ENCODE results near the gene SLC44A5. TPM values are rescaled to one million over a fixed set of nuclear protein-coding genes. Genes with fewer than 3 reads are reported as not detected.
"Not testable (repeated sequence)": the region's sequence is repeated elsewhere in the genome, so short reads cannot be mapped to it uniquely, and the experiment has no call there.

Gene SLC44A5
- polyA plus RNA-seq, 3 donors: not detected

DNA sequence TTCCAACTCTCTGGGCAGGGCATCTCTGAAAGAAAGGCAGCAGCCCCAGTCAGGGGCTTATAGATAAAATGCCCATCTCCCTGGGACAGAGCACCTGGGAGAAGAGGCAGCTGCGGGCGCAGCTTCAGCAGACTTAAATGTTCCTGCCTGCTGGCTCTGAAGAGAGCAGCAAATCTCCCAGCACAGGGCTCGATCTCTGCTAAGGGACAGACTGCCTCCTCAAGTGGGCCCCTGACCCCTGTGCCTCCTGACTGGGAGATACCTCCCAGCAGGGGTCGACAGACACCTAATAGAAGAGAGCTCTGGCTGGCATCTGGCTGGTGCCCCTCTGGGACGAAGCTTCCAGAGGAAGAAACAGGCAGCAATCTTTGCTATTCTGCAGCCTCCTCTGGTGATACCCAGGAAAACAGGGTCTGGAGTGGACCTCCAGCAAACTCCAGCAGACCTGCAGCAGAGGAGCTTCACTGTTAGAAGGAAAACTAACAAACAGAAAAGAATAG, 207.7 kb downstream of the SLC44A5 start:
- H3K36me3 ChIP-seq (replicated peaks in 1 of 2; ENCODE audit: control insufficient read depth in 1 of 2, insufficient read depth in 2 of 2, low read length in 2 of 2); H3K36me3 Mint-ChIP-seq; H3K4me3 ChIP-seq (replicated peaks in 1 of 3; ENCODE audit: low read depth in 2 of 3, low read length in 3 of 3); H3K4me1 Mint-ChIP-seq; DNase-seq; H3K9me3 ChIP-seq (replicated peaks in 1 of 2; ENCODE audit: control insufficient read depth in 1 of 2, insufficient read depth in 1 of 2, low read length in 2 of 2); H3K4me3 Mint-ChIP-seq; H3K79me2 ChIP-seq (ENCODE audit: insufficient read depth, low read length); H3K27ac Mint-ChIP-seq; H2AFZ ChIP-seq (ENCODE audit: insufficient read depth, low read depth, low read length, poor library complexity, severe bottlenecking); H4K20me1 ChIP-seq (ENCODE audit: insufficient read depth, low read length); H3K27ac ChIP-seq (ENCODE audit: low read depth in 1 of 2, low read length in 2 of 2); intact Hi-C loops (cut with micrococcal nuclease); H3K4me2 ChIP-seq (replicated peaks; ENCODE audit: extremely low read depth, low read length, poor library complexity, severe bottlenecking); H3K4me1 ChIP-seq (ENCODE audit: control insufficient read depth in 1 of 2, insufficient read depth in 2 of 2, low read length in 2 of 2); H3K27me3 ChIP-seq (ENCODE audit: control insufficient read depth in 2 of 2, insufficient read depth in 2 of 2, low read length in 2 of 2); H3K9ac ChIP-seq (ENCODE audit: insufficient read depth, low read length, poor library complexity, severe bottlenecking); H3K27me3 Mint-ChIP-seq (ENCODE audit: low read depth in 3 of 3): not testable (repeated sequence)
- peaks cover 5 to 27% (median 15%) of the 10 kb centered on the region in 7 donors for H3K9me3 Mint-ChIP-seq
- WGBS (ENCODE audit: insufficient coverage): 86% methylated on average over 5 of the region's 5 CpGs

DNA sequence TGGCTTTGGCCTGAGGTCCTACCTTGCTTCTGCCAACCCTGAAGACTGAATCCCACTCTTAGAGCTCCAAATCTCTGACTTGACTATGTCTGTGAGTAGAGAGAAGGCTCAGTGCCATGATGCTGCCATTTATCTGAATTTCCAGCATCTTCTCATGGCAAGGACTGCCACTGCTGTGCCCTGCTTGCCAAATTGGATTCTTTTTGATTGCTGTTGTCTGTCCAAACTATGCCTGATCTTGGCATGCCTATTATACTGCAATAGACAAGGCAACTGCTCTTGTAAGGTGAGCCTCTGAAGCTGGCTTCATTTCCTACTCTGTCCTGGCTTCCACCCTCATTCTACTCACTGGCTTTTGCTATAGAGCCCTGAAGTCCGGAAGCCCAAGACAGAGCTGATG, 210.2 kb downstream of the SLC44A5 start:
- Histone ChIP-seq H3K4me3 (replicated peaks in 1 of 3; ENCODE audit: low read depth in 2 of 3, low read length in 3 of 3) (no peak overlapping the region), H3K4me2 (replicated peaks; ENCODE audit: extremely low read depth, low read length, poor library complexity, severe bottlenecking) (no peak overlapping the region), H3K9ac (ENCODE audit: insufficient read depth, low read length, poor library complexity, severe bottlenecking) (no peak overlapping the region), H3K27ac (ENCODE audit: low read depth in 1 of 2, low read length in 2 of 2) (no peak overlapping the region), H2AFZ (ENCODE audit: insufficient read depth, low read depth, low read length, poor library complexity, severe bottlenecking) (no peak overlapping the region), H3K9me3 (replicated peaks in 1 of 2; ENCODE audit: control insufficient read depth in 1 of 2, insufficient read depth in 1 of 2, low read length in 2 of 2) (peaks cover 5 to 10% of the 10 kb centered on the region in 2 donors), H3K4me1 (ENCODE audit: control insufficient read depth in 1 of 2, insufficient read depth in 2 of 2, low read length in 2 of 2) (no peaks in the 10 kb centered on the region), H4K20me1 (ENCODE audit: insufficient read depth, low read length) (no peaks in the 10 kb centered on the region), H3K36me3 (replicated peaks in 1 of 2; ENCODE audit: control insufficient read depth in 1 of 2, insufficient read depth in 2 of 2, low read length in 2 of 2) (no peaks in the 10 kb centered on the region), H3K27me3 (ENCODE audit: control insufficient read depth in 2 of 2, insufficient read depth in 2 of 2, low read length in 2 of 2) (no peaks in the 10 kb centered on the region), H3K79me2 (ENCODE audit: insufficient read depth, low read length) (no peaks in the 10 kb centered on the region)
- H3K36me3 Mint-ChIP-seq: no peaks in the 10 kb centered on the region
- no peaks in the 10 kb centered on the region for H3K27me3 Mint-ChIP-seq (ENCODE audit: low read depth in 3 of 3)
- no peak overlapping the region for H3K4me3 Mint-ChIP-seq
- H3K27ac Mint-ChIP-seq: no peak overlapping the region
- TF ChIP-seq, protein P1, sequence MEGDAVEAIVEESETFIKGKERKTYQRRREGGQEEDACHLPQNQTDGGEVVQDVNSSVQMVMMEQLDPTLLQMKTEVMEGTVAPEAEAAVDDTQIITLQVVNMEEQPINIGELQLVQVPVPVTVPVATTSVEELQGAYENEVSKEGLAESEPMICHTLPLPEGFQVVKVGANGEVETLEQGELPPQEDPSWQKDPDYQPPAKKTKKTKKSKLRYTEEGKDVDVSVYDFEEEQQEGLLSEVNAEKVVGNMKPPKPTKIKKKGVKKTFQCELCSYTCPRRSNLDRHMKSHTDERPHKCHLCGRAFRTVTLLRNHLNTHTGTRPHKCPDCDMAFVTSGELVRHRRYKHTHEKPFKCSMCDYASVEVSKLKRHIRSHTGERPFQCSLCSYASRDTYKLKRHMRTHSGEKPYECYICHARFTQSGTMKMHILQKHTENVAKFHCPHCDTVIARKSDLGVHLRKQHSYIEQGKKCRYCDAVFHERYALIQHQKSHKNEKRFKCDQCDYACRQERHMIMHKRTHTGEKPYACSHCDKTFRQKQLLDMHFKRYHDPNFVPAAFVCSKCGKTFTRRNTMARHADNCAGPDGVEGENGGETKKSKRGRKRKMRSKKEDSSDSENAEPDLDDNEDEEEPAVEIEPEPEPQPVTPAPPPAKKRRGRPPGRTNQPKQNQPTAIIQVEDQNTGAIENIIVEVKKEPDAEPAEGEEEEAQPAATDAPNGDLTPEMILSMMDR (IDR thresholded peaks at IDR 0.05): no peak
- no peaks in the 10 kb centered on the region for H3K4me1 Mint-ChIP-seq
- WGBS (ENCODE audit: insufficient coverage): no CpG with 5 or more reads among the region's 1 CpG
- intact Hi-C loops (cut with micrococcal nuclease): no loop called here
- no peak for DNase-seq
- H3K9me3 Mint-ChIP-seq: peaks cover 5 to 24% (median 12%) of the 10 kb centered on the region in 7 donors
